Hepatocyte (in vitro differentiated cells): ENCODE results near the gene RPS21. TPM values are rescaled to one million over a fixed set of nuclear protein-coding genes. Genes with fewer than 3 reads are reported as not detected.

Experiments
- DNase-seq: peaks from one replicate; pipeline ENCODE4 v3.0.0-alpha.2; 2016; ENCODE audit warnings: low spot score
- H2AFZ ChIP-seq: fragments of 200-600 bp; sonication (generic); 2 replicates; pipeline ENCODE4 v1.6.0; 2016; ENCODE audit warnings: antibody characterized with exemption, mild to moderate bottlenecking
- H3K27ac ChIP-seq: fragments of 200-600 bp; sonication (generic); 2 replicates; pipeline ENCODE4 v1.5.1; 2016; ENCODE audit warnings: mild to moderate bottlenecking
- H3K27me3 ChIP-seq: fragments of 200-600 bp; sonication (generic); 2 replicates; pipeline ENCODE4 v1.6.1; 2016
- H3K36me3 ChIP-seq: fragments of 200-600 bp; sonication (generic); replicated peaks from 2 replicates; pipeline ENCODE4 v1.5.1; 2016; ENCODE audit warnings: low read depth; ENCODE audit not compliant: insufficient read depth
- H3K4me1 ChIP-seq: fragments of 200-600 bp; sonication (generic); 2 replicates; pipeline ENCODE4 v1.5.1; 2016; ENCODE audit warnings: mild to moderate bottlenecking, moderate library complexity; ENCODE audit not compliant: insufficient read depth
- H3K4me2 ChIP-seq: fragments of 200-600 bp; sonication (generic); 2 replicates; pipeline ENCODE4 v1.6.0; 2016
- H3K4me3 ChIP-seq: fragments of 200-600 bp; sonication (generic); 2 replicates; pipeline ENCODE4 v1.5.1; 2016; ENCODE audit warnings: mild to moderate bottlenecking
- H3K79me2 ChIP-seq: fragments of 200-600 bp; sonication (generic); 2 replicates; pipeline ENCODE4 v1.6.0; 2017; ENCODE audit warnings: mild to moderate bottlenecking
- H3K9me2 ChIP-seq: fragments of 200-600 bp; sonication (generic); replicated peaks from 2 replicates; pipeline ENCODE4 v1.6.0; 2017; ENCODE audit warnings: mild to moderate bottlenecking; ENCODE audit not compliant: insufficient read depth
- H3K9me3 ChIP-seq: fragments of 200-600 bp; sonication (generic); 2 replicates; pipeline ENCODE4 v1.5.1; 2016; ENCODE audit warnings: low read depth, mild to moderate bottlenecking
- H4K20me1 ChIP-seq: fragments of 200-600 bp; sonication (generic); 2 replicates; pipeline ENCODE4 v1.6.0; 2016; ENCODE audit warnings: mild to moderate bottlenecking; ENCODE audit not compliant: insufficient read depth, poor library complexity, severe bottlenecking
- CTCF ChIP-seq: fragments of 200-600 bp; sonication (generic); IDR thresholded peaks from 2 replicates; pipeline ENCODE4 v1.5.1; 2016; ENCODE audit warnings: antibody characterized with exemption, mild to moderate bottlenecking; ENCODE audit not compliant: poor library complexity
- EZH2 ChIP-seq: fragments of 200-600 bp; sonication (generic); IDR thresholded peaks from 2 replicates; pipeline ENCODE4 v1.6.1; 2016; ENCODE audit warnings: antibody characterized with exemption, mild to moderate bottlenecking, borderline replicate concordance
- EZH2phosphoT487 ChIP-seq: fragments of 200-600 bp; sonication (generic); IDR thresholded peaks from one replicate; pipeline ENCODE4 v1.6.1; 2018; ENCODE audit warnings: antibody characterized with exemption, mild to moderate bottlenecking, low read depth, moderate library complexity; ENCODE audit not compliant: unreplicated experiment, severe bottlenecking
- WGBS: methylation state at CpG from one replicate; pipeline ENCODE4 v1.1.6; 2016; ENCODE audit warnings: low lambda C conversion rate; ENCODE audit errors: missing lambda C conversion rate; 5-methylcytosine and 5-hydroxymethylcytosine counted together
- polyA plus RNA-seq: library from polyadenylated mRNA; unstranded; fragments of >200 nt; fragmentation: Nextera tagmentation; extraction: Ambion mirVana; gene quantifications from 2 replicates; pipeline ENCODE4 v1.2.1, GENCODE V29; 2016
- total RNA-seq: library from RNA; depleted of rRNA; stranded (reverse); fragments of >200 nt; gene quantifications from 2 replicates; pipeline ENCODE4 v1.2.3, GENCODE V29; 2014

RPS21 gene
- total and polyA plus RNA-seq, 2 experiments from 2014 or later = 460 to 1,754 TPM

GRCh38 chr20:62429455-62430310 lies 42.8 kb downstream of the RPS21 start:
- Histone ChIP-seq H4K20me1 (no peaks in the 10 kb centered on the region), H3K27ac (peak overlapping the region; percentile 84), H3K4me2 (peak overlapping the region; percentile 66), H3K9me2 (no peaks in the 10 kb centered on the region), H3K36me3 (no peaks in the 10 kb centered on the region), H2AFZ (no peak overlapping the region), H3K4me3 (no peak overlapping the region), H3K4me1 (peaks cover 73% of the 10 kb centered on the region), H3K79me2 (peaks cover 4% of the 10 kb centered on the region), H3K27me3 (no peaks in the 10 kb centered on the region), H3K9me3 (no peaks in the 10 kb centered on the region)
- no peak for TF ChIP-seq EZH2
- TF ChIP-seq EZH2phosphoT487 = no peak
- TF ChIP-seq CTCF = no peak
- 77% methylated on average over 23 of the region's 23 CpGs for WGBS
- no peak for DNase-seq

- no peaks in the 10 kb centered on the region for H3K9me3 ChIP-seq
- no peaks in the 10 kb centered on the region for H3K27me3 ChIP-seq
- H3K4me2 ChIP-seq = peak overlapping the region; percentile 66
- no peak overlapping the region for H2AFZ ChIP-seq
- H3K27ac ChIP-seq = peak overlapping the region; percentile 84
- 46% methylated on average over 10 of the region's 10 CpGs for WGBS
- no peaks in the 10 kb centered on the region for H3K36me3 ChIP-seq
- no peak overlapping the region for H3K4me3 ChIP-seq
- no peaks in the 10 kb centered on the region for H3K9me2 ChIP-seq
- H4K20me1 ChIP-seq = no peaks in the 10 kb centered on the region
- TF ChIP-seq EZH2 = no peak
- TF ChIP-seq EZH2phosphoT487 = no peak
- no peak for TF ChIP-seq CTCF
- peak; percentile 75 for DNase-seq
- H3K79me2 ChIP-seq = peaks cover under 1% of the 10 kb centered on the region
- H3K4me1 ChIP-seq = peaks cover 68% of the 10 kb centered on the region
These were observed 43.5 kb downstream of the RPS21 start for GRCh38 chr20:62430311-62430853.

DNA sequence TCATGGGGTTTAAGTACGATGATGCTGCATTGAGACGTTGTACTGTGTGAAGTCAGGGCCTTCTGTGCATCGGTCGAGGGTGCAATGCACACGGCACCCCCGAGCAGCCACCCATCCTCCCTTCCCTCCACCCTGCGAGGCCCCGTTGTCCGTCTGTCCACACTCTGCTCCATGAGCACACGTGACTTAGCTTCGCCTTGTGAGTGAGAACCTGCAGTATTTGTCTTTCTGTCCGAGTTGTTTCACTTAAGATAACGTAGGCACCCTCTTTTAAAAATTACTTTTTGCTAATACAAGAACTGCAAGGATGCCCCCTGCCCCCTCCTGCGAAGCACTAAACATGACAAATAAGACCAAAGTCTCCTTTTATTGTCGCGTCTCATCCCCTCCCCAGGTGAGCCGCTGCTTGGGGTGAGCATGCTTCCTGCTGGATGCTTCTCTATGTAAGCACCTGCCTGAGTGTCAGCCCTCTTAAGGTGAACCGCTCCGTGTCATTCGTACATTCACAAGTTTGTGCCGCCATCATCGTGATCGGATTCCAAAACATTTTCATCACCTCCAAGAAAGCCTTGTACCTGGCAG lies 44.1 kb downstream of the RPS21 start:
- TF ChIP-seq CTCF (no peak), EZH2phosphoT487 (no peak), EZH2 (no peak)
- Histone ChIP-seq H3K36me3 (no peaks in the 10 kb centered on the region), H2AFZ (no peak overlapping the region), H3K4me2 (peak overlapping the region; percentile 66), H3K27ac (peak overlapping the region; percentile 84), H3K27me3 (no peaks in the 10 kb centered on the region), H3K9me3 (no peaks in the 10 kb centered on the region), H3K9me2 (no peaks in the 10 kb centered on the region), H3K4me3 (no peak overlapping the region), H3K79me2 (no peaks in the 10 kb centered on the region), H3K4me1 (peaks cover 68% of the 10 kb centered on the region), H4K20me1 (no peaks in the 10 kb centered on the region)
- DNase-seq = peak; percentile 81
- 34% methylated on average over 23 of the region's 23 CpGs for WGBS
